HepG2 (cell line): ENCODE results near the gene EEF2. TPM values are rescaled to one million over a fixed set of nuclear protein-coding genes. Genes with fewer than 3 reads are reported as not detected.

ENCODE experiments used
- BCL3 ChIP-seq: sonication (generic); formaldehyde crosslinking; IDR thresholded peaks from 2 replicates; pipeline ENCODE4 v1.5.1; 2020; ENCODE audit warnings: mild to moderate bottlenecking, missing genetic modification reagents, moderate library complexity
- HDAC6 ChIP-seq: fragments of 200-600 bp; sonication (generic); IDR thresholded peaks from 2 replicates; pipeline ENCODE4 v1.7.0; 2017; ENCODE audit warnings: mild to moderate bottlenecking, antibody characterized with exemption, low read length, low read depth
- ISX ChIP-seq: sonication (generic); formaldehyde crosslinking; conservative IDR thresholded peaks from 2 replicates; pipeline ENCODE4 v1.5.0; 2020; ENCODE audit warnings: missing genetic modification reagents
- RARA ChIP-seq: IDR thresholded peaks from 2 replicates; pipeline ENCODE4 v1.6.1; 2016; ENCODE audit warnings: missing genetic modification reagents, missing compliant biosample characterization
- SIN3B ChIP-seq: fragments of 150-350 bp; IDR thresholded peaks from 2 replicates; pipeline ENCODE4 v1.6.1; 2014; ENCODE audit warnings: low read length
- TARDBP ChIP-seq: sonication (generic); formaldehyde crosslinking; IDR thresholded peaks from 2 replicates; pipeline ENCODE4 v1.8.0; 2022; ENCODE audit warnings: mild to moderate bottlenecking, missing genetic modification reagents
- TOPORS ChIP-seq: sonication (generic); formaldehyde crosslinking; IDR thresholded peaks from 2 replicates; pipeline ENCODE4 v1.8.0; 2023; ENCODE audit warnings: mild to moderate bottlenecking, missing genetic modification reagents
- ZBTB20 ChIP-seq: sonication (generic); formaldehyde crosslinking; IDR thresholded peaks from 2 replicates; pipeline ENCODE4 v1.8.1; 2023; ENCODE audit warnings: missing genetic modification reagents, low read depth, mild to moderate bottlenecking, borderline replicate concordance
- ZNF207 ChIP-seq: fragments of 450-650 bp; IDR thresholded peaks from 2 replicates; pipeline ENCODE4 v1.6.1; 2016; ENCODE audit warnings: antibody characterized with exemption, borderline replicate concordance
- ZNF354B ChIP-seq: sonication (generic); formaldehyde crosslinking; IDR thresholded peaks from 2 replicates; pipeline ENCODE4 v1.8.0; 2022; ENCODE audit warnings: mild to moderate bottlenecking, missing genetic modification reagents
- ZNF616 ChIP-seq: sonication (generic); formaldehyde crosslinking; IDR thresholded peaks from 2 replicates; pipeline ENCODE4 v1.5.0; 2020; ENCODE audit warnings: low read depth, mild to moderate bottlenecking, missing genetic modification reagents
- ZNF652 ChIP-seq: IDR thresholded peaks from 2 replicates; pipeline ENCODE4 v1.6.1; 2016; ENCODE audit warnings: low read depth, borderline replicate concordance
- ZNF7 ChIP-seq: IDR thresholded peaks from 2 replicates; pipeline ENCODE4 v1.6.1; 2016; ENCODE audit warnings: missing biosample characterization, missing genetic modification reagents
- ZNF709 ChIP-seq: sonication (generic); formaldehyde crosslinking; IDR thresholded peaks from 2 replicates; pipeline ENCODE4 v1.5.0; 2020; ENCODE audit warnings: mild to moderate bottlenecking, missing genetic modification reagents
- ZNF75D ChIP-seq: sonication (generic); formaldehyde crosslinking; IDR thresholded peaks from 2 replicates; pipeline ENCODE4 v1.8.1; 2023; ENCODE audit warnings: missing genetic modification reagents, mild to moderate bottlenecking, borderline replicate concordance
- ZSCAN29 ChIP-seq: sonication (generic); formaldehyde crosslinking; conservative IDR thresholded peaks from 2 replicates; pipeline ENCODE4 v1.4.0; 2020; ENCODE audit warnings: mild to moderate bottlenecking, missing genetic modification reagents
- polyA plus RNA-seq, 8 experiments: library from polyadenylated mRNA; depleted of rRNA in 3 of 8; stranded (reverse) in 7 of 8; unstranded in 1 of 8; fragments of >200 nt; fragmentation: Illumina TruSeq in 4 of 8; extraction: Trizol in 4 of 8; gene quantifications; 2 replicates each; pipeline versions ENCODE4 v1.2.1 to v1.2.3, GENCODE V29; 2011 to 2016; ENCODE audit warnings: low read depth in 4 of 8, missing spikeins in 1 of 8, mixed read lengths in 1 of 8; ENCODE audit not compliant: insufficient read depth in 1 of 8
- total RNA-seq, 5 experiments: library from RNA; depleted of rRNA; stranded (reverse); fragments of >200 nt; fragmentation: Illumina TruSeq; extraction: Trizol; gene quantifications; 2 replicates each; pipeline ENCODE4 v1.2.3, GENCODE V29; 2016; ENCODE audit warnings: low read depth in 1 of 5
- TF ChIP-seq, protein P1 (sequence below), 2 experiments: fragments of 450-650 bp in 1 of 2; sonication (generic) in 1 of 2; formaldehyde crosslinking in 1 of 2; IDR thresholded peaks; 2 replicates each; pipeline versions ENCODE4 v1.6.1 to v1.8.0; 2016 to 2022; ENCODE audit warnings: antibody characterized with exemption in 1 of 2, mild to moderate bottlenecking in 1 of 2, missing genetic modification reagents in 1 of 2
- TF ChIP-seq, protein P2 (sequence below): sonication (generic); formaldehyde crosslinking; IDR thresholded peaks from 2 replicates; pipeline ENCODE4 v1.4.0; 2020; ENCODE audit warnings: missing genetic modification reagents

EEF2 gene
- total and polyA plus RNA-seq, 2 of the 13 experiments (the other 11 are each of a cell fraction or from before 2014, with no cell fraction given): 1,441 to 1,777 TPM

- TF ChIP-seq, protein P1, sequence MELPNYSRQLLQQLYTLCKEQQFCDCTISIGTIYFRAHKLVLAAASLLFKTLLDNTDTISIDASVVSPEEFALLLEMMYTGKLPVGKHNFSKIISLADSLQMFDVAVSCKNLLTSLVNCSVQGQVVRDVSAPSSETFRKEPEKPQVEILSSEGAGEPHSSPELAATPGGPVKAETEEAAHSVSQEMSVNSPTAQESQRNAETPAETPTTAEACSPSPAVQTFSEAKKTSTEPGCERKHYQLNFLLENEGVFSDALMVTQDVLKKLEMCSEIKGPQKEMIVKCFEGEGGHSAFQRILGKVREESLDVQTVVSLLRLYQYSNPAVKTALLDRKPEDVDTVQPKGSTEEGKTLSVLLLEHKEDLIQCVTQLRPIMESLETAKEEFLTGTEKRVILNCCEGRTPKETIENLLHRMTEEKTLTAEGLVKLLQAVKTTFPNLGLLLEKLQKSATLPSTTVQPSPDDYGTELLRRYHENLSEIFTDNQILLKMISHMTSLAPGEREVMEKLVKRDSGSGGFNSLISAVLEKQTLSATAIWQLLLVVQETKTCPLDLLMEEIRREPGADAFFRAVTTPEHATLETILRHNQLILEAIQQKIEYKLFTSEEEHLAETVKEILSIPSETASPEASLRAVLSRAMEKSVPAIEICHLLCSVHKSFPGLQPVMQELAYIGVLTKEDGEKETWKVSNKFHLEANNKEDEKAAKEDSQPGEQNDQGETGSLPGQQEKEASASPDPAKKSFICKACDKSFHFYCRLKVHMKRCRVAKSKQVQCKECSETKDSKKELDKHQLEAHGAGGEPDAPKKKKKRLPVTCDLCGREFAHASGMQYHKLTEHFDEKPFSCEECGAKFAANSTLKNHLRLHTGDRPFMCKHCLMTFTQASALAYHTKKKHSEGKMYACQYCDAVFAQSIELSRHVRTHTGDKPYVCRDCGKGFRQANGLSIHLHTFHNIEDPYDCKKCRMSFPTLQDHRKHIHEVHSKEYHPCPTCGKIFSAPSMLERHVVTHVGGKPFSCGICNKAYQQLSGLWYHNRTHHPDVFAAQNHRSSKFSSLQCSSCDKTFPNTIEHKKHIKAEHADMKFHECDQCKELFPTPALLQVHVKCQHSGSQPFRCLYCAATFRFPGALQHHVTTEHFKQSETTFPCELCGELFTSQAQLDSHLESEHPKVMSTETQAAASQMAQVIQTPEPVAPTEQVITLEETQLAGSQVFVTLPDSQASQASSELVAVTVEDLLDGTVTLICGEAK (IDR thresholded peaks at IDR 0.05): no peak
- TF ChIP-seq, protein P1 (CRISPR knock-in tag; IDR thresholded peaks at IDR 0.05): peak; percentile 67; the same call in 1 of the 2 replicates
- TF ChIP-seq ZNF75D (CRISPR knock-in tag) (no peak), ZNF652 (CRISPR knock-in tag) (no peak), ZSCAN29 (CRISPR knock-in tag) (0 out of 2 replicates have a peak, but pooled peaks have one; percentile 23), ISX (CRISPR knock-in tag) (no peak), ZNF354B (no peak), RARA (CRISPR knock-in tag) (no peak), SIN3B (no peak), TARDBP (peak; percentile 75; the same call in 1 of the 2 replicates), HDAC6 (no peak), BCL3 (0 out of 2 replicates have a peak, but pooled peaks have one; percentile 64), ZNF709 (CRISPR knock-in tag) (peak; percentile 46; the same call in 1 of the 2 replicates), ZNF616 (CRISPR knock-in tag) (peak; percentile 33; the same call in 1 of the 2 replicates), TOPORS (CRISPR knock-in tag) (0 out of 2 replicates have a peak, but pooled peaks have one; percentile 62), ZNF7 (no peak), ZNF207 (no peak), ZBTB20 (CRISPR knock-in tag) (no peak)
- TF ChIP-seq, protein P2, sequence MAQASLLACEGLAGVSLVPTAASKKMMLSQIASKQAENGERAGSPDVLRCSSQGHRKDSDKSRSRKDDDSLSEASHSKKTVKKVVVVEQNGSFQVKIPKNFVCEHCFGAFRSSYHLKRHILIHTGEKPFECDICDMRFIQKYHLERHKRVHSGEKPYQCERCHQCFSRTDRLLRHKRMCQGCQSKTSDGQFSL (CRISPR knock-in tag): no peak; the same call in 1 of the 2 replicates
Measured at GRCh38 chr19:4007021-4007835, 22.0 kb upstream of the EEF2 start, which contains the start of gene PIAS4 (continued).
